Neural progenitor cell (in vitro differentiated cells): Measurements from ENCODE around the gene RTL5. TPM values are rescaled to one million over a fixed set of nuclear protein-coding genes. Genes with fewer than 3 reads are reported as not detected.

Source experiments
- DNase-seq: peaks from one replicate; pipeline ENCODE4 v3.0.0-alpha.2; 2016; ENCODE audit warnings: low spot score
- H2AFZ ChIP-seq: fragments of 200-600 bp; sonication (generic); replicated peaks from 2 replicates; pipeline ENCODE4 v1.6.1; 2016; ENCODE audit warnings: antibody characterized with exemption
- H3F3A ChIP-seq: fragments of 200-600 bp; sonication (generic); 2 replicates; pipeline ENCODE4 v1.6.1; 2016; ENCODE audit warnings: antibody characterized with exemption, low read depth
- H3K27ac ChIP-seq: fragments of 200-600 bp; sonication (generic); 2 replicates; pipeline ENCODE4 v1.5.1; 2016; ENCODE audit warnings: mild to moderate bottlenecking
- H3K27me3 ChIP-seq: fragments of 200-600 bp; sonication (generic); 2 replicates; pipeline ENCODE4 v1.6.1; 2016; ENCODE audit warnings: mild to moderate bottlenecking, moderate library complexity
- H3K36me3 ChIP-seq: fragments of 200-600 bp; sonication (generic); 2 replicates; pipeline ENCODE4 v1.5.1; 2016
- H3K4me1 ChIP-seq: fragments of 200-600 bp; sonication (generic); 2 replicates; pipeline ENCODE4 v1.6.1; 2016; ENCODE audit warnings: mixed run types
- H3K4me2 ChIP-seq: fragments of 200-600 bp; sonication (generic); 2 replicates; pipeline ENCODE4 v1.6.1; 2016
- H3K4me3 ChIP-seq: fragments of 200-600 bp; sonication (generic); 2 replicates; pipeline ENCODE4 v1.5.1; 2016
- H3K79me2 ChIP-seq: fragments of 200-600 bp; sonication (generic); 2 replicates; pipeline ENCODE4 v1.6.1; 2016; ENCODE audit warnings: low read depth
- H3K9ac ChIP-seq: fragments of 200-600 bp; sonication (generic); 2 replicates; pipeline ENCODE4 v1.6.1; 2016
- H3K9me3 ChIP-seq: fragments of 200-600 bp; sonication (generic); 2 replicates; pipeline ENCODE4 v1.5.1; 2016; ENCODE audit warnings: low read depth
- H4K20me1 ChIP-seq: fragments of 200-600 bp; sonication (generic); 2 replicates; pipeline ENCODE4 v1.6.1; 2016; ENCODE audit warnings: low read depth
- H3K27ac Mint-ChIP-seq: 3 replicates; pipeline ENCODE4 v1.8.0; 2021; ENCODE audit warnings: mixed read lengths
- H3K27me3 Mint-ChIP-seq: 2 replicates; pipeline ENCODE4 v1.8.0; 2022; ENCODE audit warnings: low read depth, mild to moderate bottlenecking, inconsistent platforms, moderate library complexity, mixed read lengths; ENCODE audit not compliant: insufficient read depth
- H3K36me3 Mint-ChIP-seq: 3 replicates; pipeline ENCODE4 v1.8.0; 2021; ENCODE audit warnings: mixed read lengths
- H3K4me1 Mint-ChIP-seq: 3 replicates; pipeline ENCODE4 v1.8.0; 2021; ENCODE audit warnings: mixed read lengths
- H3K4me3 Mint-ChIP-seq: 3 replicates; pipeline ENCODE4 v1.8.0; 2021; ENCODE audit warnings: mild to moderate bottlenecking, moderate library complexity, mixed read lengths
- H3K9me3 Mint-ChIP-seq: 3 replicates; pipeline ENCODE4 v1.8.0; 2020; ENCODE audit warnings: mixed read lengths
- EZH2 ChIP-seq: fragments of 200-600 bp; sonication (generic); IDR thresholded peaks from 2 replicates; pipeline ENCODE4 v1.6.1; 2017; ENCODE audit warnings: antibody characterized with exemption, mild to moderate bottlenecking, moderate library complexity
- EZH2phosphoT487 ChIP-seq: fragments of 200-600 bp; sonication (generic); IDR thresholded peaks from 2 replicates; pipeline ENCODE4 v1.6.1; 2017; ENCODE audit warnings: antibody characterized with exemption
- total RNA-seq: library from RNA; depleted of rRNA; stranded (reverse); fragments of >200 nt; gene quantifications from 2 replicates; pipeline ENCODE4 v1.2.3, GENCODE V29; 2015; ENCODE audit warnings: low replicate concordance
- TF ChIP-seq, protein P1 (sequence below): fragments of 200-600 bp; sonication (generic); IDR thresholded peaks from 2 replicates; pipeline ENCODE4 v1.5.1; 2017; ENCODE audit warnings: antibody characterized with exemption, mild to moderate bottlenecking

RTL5 gene
- total RNA-seq, 1 donor from 2014 or later, result 1.0 TPM

DNA sequence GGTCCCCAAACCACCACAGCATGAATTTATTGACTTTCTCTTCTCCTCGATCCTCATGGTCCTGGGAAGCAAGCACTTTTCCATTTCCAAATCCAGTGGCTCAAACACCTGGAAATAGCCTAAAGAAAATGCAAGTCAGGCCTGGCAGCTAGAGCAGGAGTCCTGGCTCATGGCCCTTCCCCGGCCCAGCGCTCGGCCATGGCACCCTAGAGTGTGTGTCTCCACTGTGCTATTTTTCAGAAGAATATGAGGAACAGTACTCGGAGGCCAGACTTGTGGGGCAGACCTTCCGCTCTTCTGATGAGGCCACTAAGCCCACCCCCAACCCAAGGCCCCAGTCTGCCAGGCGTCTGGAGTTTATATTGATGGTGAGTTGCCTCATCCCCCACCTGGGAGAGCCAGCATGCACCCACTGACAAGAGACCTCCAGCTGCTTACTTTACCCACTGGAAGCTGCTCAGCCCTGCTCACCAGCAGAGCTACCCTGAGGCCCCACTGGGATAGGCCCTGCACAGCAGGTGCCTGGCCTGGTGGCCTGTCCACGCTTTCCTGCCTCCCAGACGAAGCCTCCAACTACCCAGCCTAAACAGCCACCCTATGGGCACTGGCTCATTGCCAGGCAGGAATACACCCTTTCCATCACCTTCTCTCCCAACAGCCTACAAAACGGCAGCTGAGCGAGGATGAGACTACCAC, 2.3 kb upstream of the RTL5 start:
- H3K9me3 Mint-ChIP-seq, result peaks cover 30% of the 10 kb centered on the region
- H3K36me3 Mint-ChIP-seq, result peaks cover 27% of the 10 kb centered on the region
- Histone ChIP-seq H3K9ac (no peak overlapping the region), H3K9me3 (no peaks in the 10 kb centered on the region), H3K27me3 (peaks cover 39% of the 10 kb centered on the region), H3K79me2 (no peaks in the 10 kb centered on the region), H3F3A (peaks cover 10% of the 10 kb centered on the region), H3K36me3 (no peaks in the 10 kb centered on the region), H3K4me1 (peaks cover 4% of the 10 kb centered on the region), H3K4me3 (no peak overlapping the region), H4K20me1 (no peaks in the 10 kb centered on the region), H3K27ac (no peak overlapping the region), H2AFZ (no peak overlapping the region), H3K4me2 (no peak overlapping the region)
- DNase-seq, result no peak
- no peak overlapping the region for H3K4me3 Mint-ChIP-seq
- H3K27me3 Mint-ChIP-seq, result no peaks in the 10 kb centered on the region
- TF ChIP-seq, protein P1, sequence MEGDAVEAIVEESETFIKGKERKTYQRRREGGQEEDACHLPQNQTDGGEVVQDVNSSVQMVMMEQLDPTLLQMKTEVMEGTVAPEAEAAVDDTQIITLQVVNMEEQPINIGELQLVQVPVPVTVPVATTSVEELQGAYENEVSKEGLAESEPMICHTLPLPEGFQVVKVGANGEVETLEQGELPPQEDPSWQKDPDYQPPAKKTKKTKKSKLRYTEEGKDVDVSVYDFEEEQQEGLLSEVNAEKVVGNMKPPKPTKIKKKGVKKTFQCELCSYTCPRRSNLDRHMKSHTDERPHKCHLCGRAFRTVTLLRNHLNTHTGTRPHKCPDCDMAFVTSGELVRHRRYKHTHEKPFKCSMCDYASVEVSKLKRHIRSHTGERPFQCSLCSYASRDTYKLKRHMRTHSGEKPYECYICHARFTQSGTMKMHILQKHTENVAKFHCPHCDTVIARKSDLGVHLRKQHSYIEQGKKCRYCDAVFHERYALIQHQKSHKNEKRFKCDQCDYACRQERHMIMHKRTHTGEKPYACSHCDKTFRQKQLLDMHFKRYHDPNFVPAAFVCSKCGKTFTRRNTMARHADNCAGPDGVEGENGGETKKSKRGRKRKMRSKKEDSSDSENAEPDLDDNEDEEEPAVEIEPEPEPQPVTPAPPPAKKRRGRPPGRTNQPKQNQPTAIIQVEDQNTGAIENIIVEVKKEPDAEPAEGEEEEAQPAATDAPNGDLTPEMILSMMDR, result no peak
- TF ChIP-seq EZH2 (no peak), EZH2phosphoT487 (no peak)
- no peak overlapping the region for H3K27ac Mint-ChIP-seq
- H3K4me1 Mint-ChIP-seq, result peaks cover 17% of the 10 kb centered on the region

DNA sequence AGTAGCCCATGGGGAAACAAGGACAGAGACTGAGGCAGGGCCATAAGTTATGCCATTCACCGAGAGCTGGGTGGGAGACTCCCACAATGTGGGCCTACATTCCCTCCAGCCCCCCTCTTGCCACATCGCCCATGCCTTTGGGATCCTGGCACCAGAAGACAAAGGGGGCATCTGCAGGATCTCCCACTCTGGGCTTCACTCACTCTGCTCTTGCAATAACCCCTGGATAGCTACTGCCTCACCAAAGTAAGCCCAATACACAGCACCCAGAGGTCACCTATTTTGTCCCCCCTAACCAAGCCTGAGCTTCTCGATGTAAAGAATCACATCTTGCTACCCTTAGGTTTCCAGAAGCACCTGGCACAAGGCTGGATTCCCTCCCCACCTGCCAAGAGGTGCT, 741 bp upstream of the RTL5 start:
- H3K4me1 Mint-ChIP-seq, result peaks cover 24% of the 10 kb centered on the region
- Histone ChIP-seq H2AFZ (no peak overlapping the region), H3K79me2 (no peaks in the 10 kb centered on the region), H3K27me3 (peaks cover 43% of the 10 kb centered on the region), H3K4me3 (peak overlapping the region; percentile 53), H3K4me2 (peak overlapping the region; percentile 81), H3K4me1 (peaks cover 14% of the 10 kb centered on the region), H3K9ac (no peak overlapping the region), H4K20me1 (no peaks in the 10 kb centered on the region), H3F3A (peaks cover 10% of the 10 kb centered on the region), H3K36me3 (no peaks in the 10 kb centered on the region), H3K9me3 (no peaks in the 10 kb centered on the region), H3K27ac (no peak overlapping the region)
- TF ChIP-seq, protein P1, result no peak
- no peak for TF ChIP-seq EZH2phosphoT487
- no peak for TF ChIP-seq EZH2
- H3K9me3 Mint-ChIP-seq, result peaks cover 37% of the 10 kb centered on the region
- H3K27ac Mint-ChIP-seq, result no peak overlapping the region
- H3K36me3 Mint-ChIP-seq, result peaks cover 34% of the 10 kb centered on the region
- peak overlapping the region; percentile 84 for H3K4me3 Mint-ChIP-seq
- no peaks in the 10 kb centered on the region for H3K27me3 Mint-ChIP-seq
- DNase-seq, result no peak

DNA sequence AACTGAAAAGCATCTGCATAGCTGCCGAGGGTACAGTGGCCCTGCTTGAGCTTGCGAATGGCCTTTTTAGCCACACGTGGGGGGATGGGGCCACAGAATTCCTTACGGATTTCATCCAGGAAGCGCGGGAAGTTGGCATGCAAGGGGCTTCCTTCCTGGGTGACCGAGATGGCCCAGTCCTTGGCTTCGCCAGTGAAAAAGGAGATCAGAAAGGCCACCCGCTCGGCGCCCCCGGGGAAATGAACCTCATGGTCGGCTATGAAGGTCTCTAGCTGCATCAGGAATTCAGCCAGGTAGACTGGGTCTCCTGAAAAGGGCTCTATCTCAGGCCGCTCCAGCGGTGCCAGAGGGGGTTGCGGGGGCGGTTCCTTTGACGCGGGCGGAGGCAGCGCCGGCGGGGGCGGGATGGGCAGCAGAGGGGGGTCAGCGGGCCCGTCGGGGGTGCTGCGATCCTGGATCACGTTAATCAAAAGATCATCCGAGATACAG, 909 bp downstream of the RTL5 start:
- H3K27ac Mint-ChIP-seq, result no peak overlapping the region
- Histone ChIP-seq H3K4me2 (peak overlapping the region; percentile 81), H3K4me1 (peaks cover 22% of the 10 kb centered on the region), H3K79me2 (no peaks in the 10 kb centered on the region), H3K9ac (no peak overlapping the region), H3K9me3 (no peaks in the 10 kb centered on the region), H3K27me3 (peaks cover 43% of the 10 kb centered on the region), H2AFZ (no peak overlapping the region), H4K20me1 (no peaks in the 10 kb centered on the region), H3F3A (peaks cover 10% of the 10 kb centered on the region), H3K27ac (no peak overlapping the region), H3K4me3 (peak overlapping the region; percentile 53), H3K36me3 (no peaks in the 10 kb centered on the region)
- peak; percentile 23 for DNase-seq
- H3K4me1 Mint-ChIP-seq, result peaks cover 31% of the 10 kb centered on the region
- peaks cover 34% of the 10 kb centered on the region for H3K36me3 Mint-ChIP-seq
- peaks cover 4% of the 10 kb centered on the region for H3K27me3 Mint-ChIP-seq
- TF ChIP-seq, protein P1, result no peak
- TF ChIP-seq EZH2phosphoT487, result peak; percentile 3
- H3K9me3 Mint-ChIP-seq, result peaks cover 34% of the 10 kb centered on the region
- H3K4me3 Mint-ChIP-seq, result peak overlapping the region; percentile 79
